Measurements from ENCODE around the gene C19orf67.

C19orf67 gene

GRCh38 chr19:14085309-14085995 is at the start of gene C19orf67:
Gene C19orf67, minus strand, starts transcription at chr19:14085783. Its CDS starts 156 bp downstream, at chr19:14085627.
- no peak for DNase-seq

- no peak for DNase-seq
Observed at GRCh38 chr19:14135355-14135754, 49.8 kb upstream of the C19orf67 start.

GRCh38 chr19:14127929-14128509 is 42.4 kb upstream of the C19orf67 start:
- DNase-seq = no peak

DNA sequence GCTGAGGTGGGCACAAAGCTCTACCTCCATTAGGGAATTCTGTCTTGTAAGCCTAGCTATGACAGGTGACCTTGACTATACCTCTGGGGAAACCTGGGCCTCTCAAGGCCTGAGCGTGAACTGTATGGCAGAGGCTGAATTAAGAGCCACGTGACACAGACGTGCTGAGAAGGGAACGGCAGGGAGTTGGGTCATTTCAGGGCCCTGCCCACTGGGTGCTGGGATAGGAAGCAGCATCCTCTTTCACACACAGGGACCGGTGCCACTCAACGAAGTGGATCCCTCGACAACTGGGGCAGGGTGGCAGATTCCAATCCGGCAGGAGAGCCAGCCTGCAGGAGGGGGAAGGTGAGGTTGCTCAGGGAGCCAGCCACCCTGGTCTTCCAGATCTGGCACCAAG is 41.6 kb upstream of the C19orf67 start:
- DNase-seq = no peak

DNA sequence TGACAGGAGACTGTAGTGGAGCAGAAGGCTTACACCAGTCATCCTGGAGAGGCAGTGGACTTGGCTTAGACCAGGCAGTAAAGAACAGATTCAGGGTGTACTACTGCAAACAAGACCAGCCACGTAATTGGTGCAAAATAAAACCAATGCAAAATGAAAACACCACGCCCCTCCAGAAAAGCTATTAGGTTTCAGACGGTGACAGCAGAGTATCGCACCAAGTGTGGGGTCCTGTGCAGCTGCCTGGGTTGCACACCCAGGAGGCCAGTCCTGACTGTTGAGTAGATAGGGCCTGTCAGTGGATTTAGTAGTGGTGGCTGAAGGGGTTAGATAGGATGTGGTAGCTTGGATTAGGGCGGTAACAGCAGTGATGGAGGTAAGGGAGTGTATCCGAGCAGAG is 37.3 kb upstream of the C19orf67 start:
- DNase-seq = no peak

- no peak for DNase-seq
Observed at GRCh38 chr19:14120497-14120780, 34.9 kb upstream of the C19orf67 start.

DNA sequence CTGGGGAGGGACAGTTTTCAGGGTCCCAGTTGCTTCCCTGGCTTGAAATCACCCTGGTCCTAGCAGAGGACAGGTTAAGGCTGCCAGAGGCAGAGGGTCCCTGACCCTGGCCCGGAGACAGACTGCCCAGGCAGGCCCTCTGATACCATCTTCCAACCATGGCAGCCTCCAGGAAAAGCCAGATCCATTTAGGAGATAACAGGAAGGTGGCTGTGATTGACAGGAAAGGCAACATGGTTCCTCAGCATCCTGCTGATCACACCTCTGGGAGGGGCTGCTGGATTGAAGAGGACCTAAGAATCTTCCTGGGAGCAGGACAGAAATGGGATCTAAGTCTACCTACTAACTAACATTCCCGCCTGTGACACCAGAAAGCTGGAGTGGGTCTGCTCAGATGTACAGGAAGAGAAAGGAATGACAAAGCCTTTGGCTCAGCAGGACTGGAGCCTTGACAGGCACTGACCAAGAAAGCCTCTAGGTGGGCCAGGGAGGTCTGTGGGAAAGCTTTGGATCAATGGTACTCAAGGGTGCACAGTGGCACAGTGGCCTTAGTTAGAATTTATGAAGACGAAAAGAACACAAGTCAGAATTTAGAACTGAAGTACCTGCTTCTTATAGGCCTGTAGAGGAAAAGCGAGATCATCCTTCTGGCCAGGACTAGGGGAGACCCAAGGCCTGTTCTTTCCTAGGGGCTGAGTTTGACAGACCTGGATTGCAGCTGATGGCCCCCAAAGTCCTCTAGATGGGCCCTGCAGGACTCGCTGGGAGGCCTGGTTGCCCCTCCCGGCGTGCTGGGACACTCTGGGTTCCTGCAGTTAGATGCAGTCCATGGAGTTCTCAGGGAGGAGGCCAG is 34.3 kb upstream of the C19orf67 start:
- DNase-seq = no peak

DNA sequence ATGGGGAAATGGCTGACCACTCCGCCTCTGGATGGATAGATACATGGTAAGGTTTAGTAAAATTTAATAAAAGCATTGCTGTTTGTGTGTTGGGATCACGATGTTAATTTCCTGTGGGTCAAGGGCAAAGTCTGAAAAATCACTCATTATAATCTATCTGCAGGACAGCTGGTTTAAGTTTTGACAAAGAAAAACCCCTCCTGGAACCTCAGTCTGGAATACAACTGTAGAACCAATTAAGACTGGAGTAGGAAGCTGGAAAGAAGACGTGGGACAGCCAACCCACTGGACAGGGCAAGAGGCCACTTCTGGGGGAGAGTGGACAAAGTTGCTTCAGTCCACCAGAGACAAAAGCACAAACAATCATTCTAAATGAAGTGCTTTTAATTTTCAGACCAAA is 33.6 kb upstream of the C19orf67 start:
- no peak for DNase-seq

GRCh38 chr19:14118165-14119051 is 32.8 kb upstream of the C19orf67 start:
- DNase-seq = no peak

- DNase-seq = peak; percentile 72
Observed at GRCh38 chr19:14117668-14118164, 32.1 kb upstream of the C19orf67 start, which contains the start of gene PRKACA. Gene PRKACA, minus strand, starts transcription at chr19:14117762. Its CDS starts 215 bp downstream, at chr19:14117547.

DNA sequence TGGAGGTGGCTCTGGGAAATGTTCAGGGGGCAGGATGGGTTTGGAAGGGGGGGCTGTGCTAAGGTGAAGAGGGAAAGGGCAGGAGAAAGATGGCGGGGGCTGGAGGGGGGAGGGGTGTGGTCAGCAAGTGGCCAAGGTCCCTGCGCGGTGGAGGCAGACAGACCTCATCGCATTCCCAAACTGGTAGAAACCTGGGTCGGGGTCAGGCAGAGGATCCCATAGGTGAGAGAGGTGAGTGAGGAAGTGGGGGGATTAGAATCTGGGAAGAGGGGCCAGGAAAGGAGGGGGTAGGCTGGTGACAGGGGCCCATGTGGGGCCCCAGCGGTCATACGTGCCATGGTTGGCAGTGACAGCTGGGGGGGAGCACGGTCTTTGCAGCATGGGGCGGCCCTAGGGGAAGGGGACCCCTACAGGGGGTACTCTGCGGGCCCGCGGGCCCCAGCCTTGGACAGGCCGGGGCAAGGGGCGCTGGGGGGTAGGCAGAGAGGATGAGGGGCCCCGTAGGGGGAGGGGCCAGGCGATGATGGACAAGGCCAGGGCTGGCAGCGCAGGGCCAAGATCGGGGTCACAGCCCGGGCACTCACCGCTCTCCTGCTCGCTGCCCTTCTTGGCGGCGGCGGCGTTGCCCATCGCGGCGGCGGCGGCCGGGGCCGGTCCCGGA is 31.5 kb upstream of the C19orf67 start:
- no peak for DNase-seq

- no peak for DNase-seq
Observed at GRCh38 chr19:14116525-14116917, 30.9 kb upstream of the C19orf67 start.

GRCh38 chr19:14115756-14116155 is 30.2 kb upstream of the C19orf67 start:
- DNase-seq = no peak

DNA sequence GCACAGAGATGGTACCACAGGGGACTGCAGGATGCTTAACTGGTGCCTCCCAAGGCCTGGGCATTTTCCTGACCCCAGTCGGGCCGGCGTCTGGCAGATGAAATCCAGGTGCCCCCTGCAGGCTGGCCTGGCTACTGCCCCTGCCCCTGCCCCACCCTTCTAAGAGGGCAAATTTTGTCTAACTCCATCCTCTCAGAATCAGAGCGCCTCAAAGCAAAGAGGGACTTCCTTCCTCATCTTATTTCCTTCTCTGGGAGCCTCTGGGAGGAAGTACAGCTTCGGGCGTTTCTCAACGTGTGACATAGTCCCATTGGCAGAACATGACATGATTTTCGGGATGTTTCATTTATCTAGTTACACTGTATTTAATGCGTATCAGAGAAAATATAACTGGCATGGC is 29.3 kb upstream of the C19orf67 start:
- DNase-seq = no peak

- no peak for DNase-seq
Observed at GRCh38 chr19:14114439-14114838, 28.9 kb upstream of the C19orf67 start.

GRCh38 chr19:14113762-14114414 is 28.3 kb upstream of the C19orf67 start:
- no peak for DNase-seq

DNA sequence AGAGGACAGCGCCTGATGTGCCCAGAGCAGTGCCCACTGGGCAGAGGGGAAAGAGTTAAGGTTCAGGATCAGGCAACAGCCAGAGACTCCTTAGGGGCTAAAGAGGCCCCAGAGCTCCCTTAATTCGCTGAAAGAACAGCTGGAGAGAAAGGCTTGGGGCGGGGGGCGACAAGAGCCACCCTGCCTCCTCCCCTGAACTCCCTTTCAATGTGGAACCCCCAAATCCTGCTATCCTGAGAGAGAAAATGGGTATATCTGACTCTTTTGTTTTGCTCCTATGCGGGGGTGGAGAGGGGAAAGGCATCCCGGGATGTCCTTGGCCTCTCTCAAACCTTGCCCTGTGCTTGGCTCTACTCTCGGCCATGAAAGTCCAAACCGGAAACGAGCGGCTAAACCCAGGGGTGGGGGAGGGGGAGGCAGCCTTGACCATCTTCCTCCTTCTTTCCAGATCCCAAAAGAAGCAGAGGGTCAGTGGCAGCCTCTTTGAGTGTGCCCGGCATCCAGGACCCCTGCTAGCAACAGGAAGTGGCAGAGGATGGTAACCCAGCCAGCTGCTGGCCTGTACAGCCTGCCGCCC is 27.3 kb upstream of the C19orf67 start:
- DNase-seq = no peak

DNA sequence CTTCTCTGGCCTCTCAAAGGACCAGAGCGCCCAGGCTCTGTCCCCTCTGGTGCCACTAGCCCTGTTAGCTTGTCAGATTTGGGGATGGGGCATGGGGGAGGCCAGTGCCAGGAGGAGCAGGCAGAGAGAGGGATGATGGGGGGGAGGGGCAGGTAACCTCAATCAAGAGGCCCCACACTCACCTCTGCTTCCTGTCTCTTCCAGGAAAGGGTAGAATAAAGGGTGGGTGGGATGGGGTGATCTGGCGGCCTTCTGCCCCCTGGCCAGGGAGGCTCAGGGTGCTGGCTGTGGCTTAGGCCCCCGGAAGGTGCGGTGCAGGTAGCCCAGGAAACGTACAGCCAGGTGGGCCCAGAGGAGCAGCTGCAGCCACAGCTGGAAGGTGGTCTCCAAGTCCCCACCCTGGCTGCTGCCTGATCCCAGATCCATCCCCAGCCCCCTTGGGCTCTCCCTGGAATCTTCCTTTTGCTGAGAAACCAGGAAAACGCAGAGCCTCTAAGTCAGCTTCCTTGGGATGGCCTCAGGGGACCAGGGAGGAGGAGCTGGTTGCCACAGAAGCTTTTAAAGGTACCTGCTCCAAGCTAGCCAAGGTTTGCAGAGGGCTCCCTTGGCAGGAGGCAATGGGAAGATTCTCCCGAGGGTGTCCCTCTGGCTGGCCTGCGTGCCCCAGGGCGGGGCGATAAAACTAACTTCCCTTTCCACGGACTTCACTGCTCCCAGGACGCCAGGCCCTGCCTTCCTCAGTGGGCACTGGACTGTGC is 26.6 kb upstream of the C19orf67 start:
- DNase-seq = no peak

DNA sequence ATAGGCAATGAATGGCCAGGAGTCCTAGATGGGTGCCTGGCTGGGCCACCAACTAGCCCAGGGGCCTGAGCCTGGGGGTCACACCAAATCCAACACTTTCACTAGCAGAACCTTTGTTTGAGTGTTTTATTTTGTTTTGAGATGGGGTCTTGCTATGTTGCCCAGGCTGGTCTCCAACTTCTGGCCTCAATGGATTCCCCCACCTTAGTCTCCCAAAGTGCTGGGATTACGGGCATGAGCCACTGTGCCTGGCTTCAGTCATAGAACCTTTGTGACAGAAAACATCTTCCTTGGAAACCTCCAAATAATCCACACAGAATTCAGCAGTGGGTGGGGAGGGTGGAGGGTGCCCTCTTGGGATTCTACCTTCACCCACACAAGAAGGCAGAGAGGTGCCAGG is 25.9 kb upstream of the C19orf67 start:
- no peak for DNase-seq

GRCh38 chr19:14110650-14111049 is 25.1 kb upstream of the C19orf67 start:
- no peak for DNase-seq

All from NCI-H748 treated with DMSO at 0.1 percent for 48 hours (cell line).